OCI-LY1 (cell line): ENCODE data around the gene CTDNEP1.

Experiments used
- H2AFZ ChIP-seq: fragments of 200-600 bp; sonication (generic), shearing (Covaris generic); 2 replicates; pipeline ENCODE4 v1.6.0; 2014; ENCODE audit warnings: antibody characterized with exemption, mild to moderate bottlenecking, low read length
- H3F3A ChIP-seq: fragments of 200-600 bp; sonication (generic), shearing (Covaris generic); 2 replicates; pipeline ENCODE4 v1.6.0; 2014; ENCODE audit warnings: mild to moderate bottlenecking, antibody characterized with exemption, low read length, moderate library complexity; ENCODE audit not compliant: insufficient read depth
- H3K27ac ChIP-seq: fragments of 200-600 bp; sonication (generic); 2 replicates; pipeline ENCODE4 v1.5.1; 2014; ENCODE audit warnings: low read length, mixed run types, mild to moderate bottlenecking, low read depth; ENCODE audit not compliant: poor library complexity, severe bottlenecking
- H3K27me3 ChIP-seq: fragments of 200-600 bp; sonication (generic); 2 replicates; pipeline ENCODE4 v1.6.0; 2014; ENCODE audit warnings: antibody characterized with exemption, mild to moderate bottlenecking, low read length, moderate library complexity; ENCODE audit not compliant: insufficient read depth
- H3K36me3 ChIP-seq: fragments of 200-600 bp; sonication (generic); 2 replicates; pipeline ENCODE4 v1.6.1; 2014; ENCODE audit warnings: mild to moderate bottlenecking, antibody characterized with exemption, low read length, moderate library complexity, mixed read lengths; ENCODE audit not compliant: insufficient read depth
- H3K4me1 ChIP-seq: fragments of 200-600 bp; sonication (generic); 2 replicates; pipeline ENCODE4 v1.5.1; 2014; ENCODE audit warnings: mild to moderate bottlenecking, low read length, moderate library complexity; ENCODE audit not compliant: insufficient read depth, severe bottlenecking
- H3K4me2 ChIP-seq: fragments of 200-600 bp; sonication (generic), shearing (Covaris generic); 2 replicates; pipeline ENCODE4 v1.6.1; 2014; ENCODE audit warnings: low read length
- H3K4me3 ChIP-seq: fragments of 200-600 bp; sonication (generic); 2 replicates; pipeline ENCODE4 v1.5.1; 2014; ENCODE audit warnings: low read length, low read depth, mild to moderate bottlenecking, mixed read lengths; ENCODE audit not compliant: poor library complexity, severe bottlenecking
- H3K79me2 ChIP-seq: fragments of 200-600 bp; shearing (Covaris generic); 2 replicates; pipeline ENCODE4 v1.6.1; 2016; ENCODE audit warnings: mixed run types, low read length, mixed read lengths; ENCODE audit not compliant: insufficient read depth
- H3K9ac ChIP-seq: fragments of 200-600 bp; sonication (generic), shearing (Covaris generic); 2 replicates; pipeline ENCODE4 v1.6.1; 2014; ENCODE audit warnings: mild to moderate bottlenecking, low read length, mixed read lengths
- H3K9me2 ChIP-seq: fragments of 200-600 bp; sonication (generic), shearing (Covaris generic); 2 replicates; pipeline ENCODE4 v1.6.1; 2014; ENCODE audit warnings: low read depth, mild to moderate bottlenecking, low read length, mixed read lengths
- H3K9me3 ChIP-seq: fragments of 200-600 bp; shearing (Covaris generic); 2 replicates; pipeline ENCODE4 v1.6.1; 2014; ENCODE audit warnings: low read length, mixed read lengths
- H4K20me1 ChIP-seq: fragments of 200-600 bp; sonication (generic), shearing (Covaris generic); 2 replicates; pipeline ENCODE4 v1.6.0; 2016; ENCODE audit warnings: mild to moderate bottlenecking, low read length; ENCODE audit not compliant: insufficient read depth
- EZH2 ChIP-seq: fragments of 200-600 bp; sonication (generic), shearing (Covaris generic); IDR thresholded peaks from 2 replicates; pipeline ENCODE4 v1.8.0; 2017; ENCODE audit warnings: borderline replicate concordance, mixed run types, mild to moderate bottlenecking, antibody characterized with exemption, low read length, moderate library complexity, mixed read lengths
- TF ChIP-seq, protein P1 (sequence below): fragments of 200-600 bp; sonication (generic), shearing (Covaris generic); IDR thresholded peaks from 2 replicates; pipeline ENCODE4 v1.5.1; 2017; ENCODE audit warnings: mild to moderate bottlenecking, antibody characterized with exemption, low read length, moderate library complexity, mixed read lengths

The CTDNEP1 gene

DNA sequence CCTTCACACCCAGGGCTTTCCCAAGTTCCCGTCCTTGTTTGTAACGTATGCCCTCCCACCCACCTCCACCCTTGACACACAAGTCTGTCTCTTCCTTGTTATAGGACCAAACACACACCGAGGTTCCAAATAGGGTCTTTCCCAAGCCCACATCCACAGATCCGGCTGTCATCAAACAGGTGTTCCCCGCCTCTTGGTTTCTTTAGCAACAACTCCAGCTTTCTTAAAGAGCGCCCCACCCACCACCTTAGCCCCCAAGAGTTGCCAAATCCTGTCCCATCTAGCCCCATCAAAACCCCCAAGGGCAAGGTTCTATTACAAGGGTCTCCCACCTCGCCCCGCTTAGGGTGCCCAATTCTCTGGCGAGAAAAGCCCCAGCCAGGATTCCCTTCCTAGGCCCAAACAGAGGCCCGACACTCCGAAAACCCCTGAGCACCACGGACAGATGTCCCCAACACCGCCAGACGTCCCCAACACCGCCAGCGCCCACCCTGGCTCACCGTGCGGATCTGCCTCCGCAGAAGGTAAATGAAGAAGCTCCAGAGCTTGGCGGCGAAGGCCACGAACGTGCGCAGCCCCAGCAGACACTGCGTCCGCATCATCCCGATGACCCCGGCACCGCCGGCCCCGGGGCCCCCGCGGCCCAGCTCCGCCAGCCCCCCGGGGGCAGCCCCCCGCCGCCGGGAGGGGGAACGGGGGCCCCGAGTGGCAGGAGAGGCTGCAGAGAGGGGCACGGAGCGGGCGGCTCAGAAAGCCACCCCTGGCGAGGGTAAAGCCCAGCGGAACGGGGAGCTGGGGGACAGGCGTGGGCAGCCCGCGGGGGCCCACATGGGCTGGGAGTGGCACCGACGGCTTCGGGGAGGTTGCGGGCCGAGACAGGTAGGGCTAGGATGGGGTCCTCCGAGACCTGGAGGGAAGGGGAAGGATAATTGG is 573 bp downstream of the CTDNEP1 start:
- Histone ChIP-seq H2AFZ (no peak overlapping the region), H3K4me1 (peaks cover 32% of the 10 kb centered on the region), H3K79me2 (peaks cover 31% of the 10 kb centered on the region), H3K4me3 (peak overlapping the region; percentile 77), H3K4me2 (peak overlapping the region; percentile 99), H3K9me2 (no peaks in the 10 kb centered on the region), H3K27me3 (no peaks in the 10 kb centered on the region), H4K20me1 (no peaks in the 10 kb centered on the region), H3K9ac (peak overlapping the region; percentile 97), H3F3A (no peaks in the 10 kb centered on the region), H3K27ac (peak overlapping the region; percentile 39), H3K36me3 (peaks cover 35% of the 10 kb centered on the region), H3K9me3 (no peaks in the 10 kb centered on the region)
- no peak for TF ChIP-seq EZH2
- TF ChIP-seq, protein P1, sequence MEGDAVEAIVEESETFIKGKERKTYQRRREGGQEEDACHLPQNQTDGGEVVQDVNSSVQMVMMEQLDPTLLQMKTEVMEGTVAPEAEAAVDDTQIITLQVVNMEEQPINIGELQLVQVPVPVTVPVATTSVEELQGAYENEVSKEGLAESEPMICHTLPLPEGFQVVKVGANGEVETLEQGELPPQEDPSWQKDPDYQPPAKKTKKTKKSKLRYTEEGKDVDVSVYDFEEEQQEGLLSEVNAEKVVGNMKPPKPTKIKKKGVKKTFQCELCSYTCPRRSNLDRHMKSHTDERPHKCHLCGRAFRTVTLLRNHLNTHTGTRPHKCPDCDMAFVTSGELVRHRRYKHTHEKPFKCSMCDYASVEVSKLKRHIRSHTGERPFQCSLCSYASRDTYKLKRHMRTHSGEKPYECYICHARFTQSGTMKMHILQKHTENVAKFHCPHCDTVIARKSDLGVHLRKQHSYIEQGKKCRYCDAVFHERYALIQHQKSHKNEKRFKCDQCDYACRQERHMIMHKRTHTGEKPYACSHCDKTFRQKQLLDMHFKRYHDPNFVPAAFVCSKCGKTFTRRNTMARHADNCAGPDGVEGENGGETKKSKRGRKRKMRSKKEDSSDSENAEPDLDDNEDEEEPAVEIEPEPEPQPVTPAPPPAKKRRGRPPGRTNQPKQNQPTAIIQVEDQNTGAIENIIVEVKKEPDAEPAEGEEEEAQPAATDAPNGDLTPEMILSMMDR, result no peak

DNA sequence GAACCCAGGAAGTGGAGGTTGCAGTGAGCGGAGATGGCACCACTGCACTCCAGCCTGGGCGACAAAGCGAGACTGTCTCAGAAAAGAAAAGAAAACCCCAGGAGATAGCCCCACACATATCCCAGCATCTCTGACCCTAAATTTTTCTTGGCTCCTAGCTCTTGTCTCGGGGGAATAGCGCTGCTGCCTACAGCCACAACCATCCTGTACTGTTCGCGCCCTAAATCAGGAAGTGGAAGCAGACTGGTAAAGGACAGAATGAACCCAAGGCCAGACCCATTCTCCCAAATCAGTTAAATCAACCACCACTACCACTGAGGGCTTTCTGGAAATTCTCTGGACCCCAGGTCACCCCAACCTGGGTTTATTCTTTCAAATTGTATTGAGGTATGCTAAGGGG is 1.7 kb downstream of the CTDNEP1 start:
- H3K9me2 ChIP-seq, result no peaks in the 10 kb centered on the region
- peaks cover 32% of the 10 kb centered on the region for H3K4me1 ChIP-seq
- peaks cover 32% of the 10 kb centered on the region for H3K36me3 ChIP-seq
- no peak overlapping the region for H2AFZ ChIP-seq
- H3F3A ChIP-seq, result no peaks in the 10 kb centered on the region
- H4K20me1 ChIP-seq, result no peaks in the 10 kb centered on the region
- peak overlapping the region; percentile 97 for H3K9ac ChIP-seq
- H3K9me3 ChIP-seq, result no peaks in the 10 kb centered on the region
- peak overlapping the region; percentile 77 for H3K4me3 ChIP-seq
- H3K79me2 ChIP-seq, result peaks cover 31% of the 10 kb centered on the region
- H3K4me2 ChIP-seq, result peak overlapping the region; percentile 99
- H3K27me3 ChIP-seq, result no peaks in the 10 kb centered on the region
- TF ChIP-seq, protein P1, result no peak
- TF ChIP-seq EZH2, result no peak
- H3K27ac ChIP-seq, result peak overlapping the region; percentile 15

DNA sequence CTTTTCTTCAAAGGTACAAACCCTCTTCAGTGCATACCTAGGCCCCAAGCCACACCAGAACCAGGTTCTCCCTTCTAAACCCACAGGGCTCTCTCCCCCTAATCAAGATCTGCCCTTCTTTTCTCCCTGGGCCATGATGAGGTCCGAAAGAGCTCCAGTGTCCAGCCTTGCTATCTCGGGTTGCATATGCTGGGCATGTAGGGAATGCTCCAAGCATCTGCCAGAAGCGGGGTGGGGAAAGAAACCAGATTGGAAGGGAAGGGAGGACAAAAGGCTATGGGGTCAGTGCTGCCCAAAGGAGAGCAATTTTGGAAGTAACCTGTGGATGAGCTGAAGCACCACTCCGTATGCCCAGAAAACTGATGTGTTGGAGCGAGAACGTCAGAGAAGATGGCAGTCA is 2.3 kb downstream of the CTDNEP1 start:
- H3K27ac ChIP-seq, result no peak overlapping the region
- no peaks in the 10 kb centered on the region for H4K20me1 ChIP-seq
- peak overlapping the region; percentile 77 for H3K4me3 ChIP-seq

More for the DNA sequence above, 2.3 kb downstream of the CTDNEP1 start:
- Histone ChIP-seq H3K4me2 (peak overlapping the region; percentile 99), H3K36me3 (peaks cover 32% of the 10 kb centered on the region), H2AFZ (no peak overlapping the region), H3K9me2 (no peaks in the 10 kb centered on the region), H3K79me2 (peaks cover 31% of the 10 kb centered on the region), H3K9me3 (no peaks in the 10 kb centered on the region), H3K9ac (peak overlapping the region; percentile 97; the same call in 1 of the 2 replicates), H3F3A (no peaks in the 10 kb centered on the region), H3K27me3 (no peaks in the 10 kb centered on the region), H3K4me1 (peaks cover 32% of the 10 kb centered on the region)
- TF ChIP-seq, protein P1, result no peak
- TF ChIP-seq EZH2, result no peak
